Measurements from ENCODE around the gene FARSA.

Gene FARSA

GRCh38 chr19:12939975-12940423 is 6.5 kb upstream of the FARSA start:
- DNase-seq (ENCODE audit: low read depth), result no peak
- peak overlapping the region; percentile 85 for H3K4me3 ChIP-seq (replicated peaks; ENCODE audit: low read depth, low read length)
- TF ChIP-seq CTCF (IDR thresholded peaks at IDR 0.05; ENCODE audit: low read length, missing control alignments), result no peak

- H3K4me3 ChIP-seq (replicated peaks; ENCODE audit: low read depth, low read length), result peak overlapping the region; percentile 85
- TF ChIP-seq CTCF (IDR thresholded peaks at IDR 0.05; ENCODE audit: low read length, missing control alignments), result peak; percentile 19
- DNase-seq (ENCODE audit: low read depth), result peak; percentile 60
Measured at GRCh38 chr19:12938779-12939601, 5.5 kb upstream of the FARSA start.

- H3K4me3 ChIP-seq (replicated peaks; ENCODE audit: low read depth, low read length), result peak within 1 kb of the TSS; percentile 85
- TF ChIP-seq CTCF (IDR thresholded peaks at IDR 0.05; ENCODE audit: low read length, missing control alignments), result no peak
Measured at GRCh38 chr19:12937927-12938778, 4.6 kb upstream of the FARSA start, which contains the start of gene CALR. TSS of gene CALR (plus strand) at chr19:12938609. CDS start at chr19:12938680, 71 bp downstream.

GRCh38 chr19:12937093-12937926 is 3.8 kb upstream of the FARSA start:
- no peak for TF ChIP-seq CTCF (IDR thresholded peaks at IDR 0.05; ENCODE audit: low read length, missing control alignments)
- DNase-seq (ENCODE audit: low read depth), result no peak
- peak overlapping the region; percentile 62 for H3K4me3 ChIP-seq (replicated peaks; ENCODE audit: low read depth, low read length)

More at GRCh38 chr19:12937927-12938778, 4.6 kb upstream of the FARSA start, which contains the start of gene CALR:
- DNase-seq (ENCODE audit: low read depth), result peak; percentile 100

GRCh38 chr19:12936582-12936981 is 3.1 kb upstream of the FARSA start:
- TF ChIP-seq CTCF (IDR thresholded peaks at IDR 0.05; ENCODE audit: low read length, missing control alignments), result no peak
- DNase-seq (ENCODE audit: low read depth), result no peak
- no peak overlapping the region for H3K4me3 ChIP-seq (replicated peaks; ENCODE audit: low read depth, low read length)

GRCh38 chr19:12935071-12935470 is 1.6 kb upstream of the FARSA start:
- no peak overlapping the region for H3K4me3 ChIP-seq (replicated peaks; ENCODE audit: low read depth, low read length)
- TF ChIP-seq CTCF (IDR thresholded peaks at IDR 0.05; ENCODE audit: low read length, missing control alignments), result no peak
- no peak for DNase-seq (ENCODE audit: low read depth)
